GM12878 (cell line): Measurements from ENCODE around the gene NPHS1. TPM values are rescaled to one million over a fixed set of nuclear protein-coding genes. Genes with fewer than 3 reads are reported as not detected.

ENCODE experiments used
- ATAC-seq: fragments of 200-7000 bp; cut with Tn5 transposase; 3 replicates; pipeline ENCODE4 v1.9.1; 2020; ENCODE audit warnings: mild to moderate bottlenecking, moderate library complexity
- BruUV-seq: library from RNA; stranded (reverse); fragments of 400-500 nt; replicated peaks from 2 replicates; lab custom pipeline; 2021; lab: Mats Ljungman, UMichigan
- CTCF ChIA-PET: fragments of 300-600 bp; sonication (Branson Sonifier 250); formaldehyde crosslinking; extraction: SDS; loops from one replicate; lab custom pipeline; 2021; ENCODE audit warnings: inconsistent platforms; lab: Yijun Ruan, JAX
- POLR2A ChIA-PET: fragments of 350-600 bp; formaldehyde crosslinking; extraction: SDS; loops from one replicate; lab custom pipeline; 2021; ENCODE audit warnings: inconsistent platforms; lab: Charles Lee
- RAD21 ChIA-PET: fragments of 300-600 bp; sonication (Branson Sonifier 250); formaldehyde crosslinking; loops from one replicate; lab custom pipeline; 2023; ENCODE audit warnings: antibody characterized with exemption; ENCODE audit not compliant: unreplicated experiment; lab: Charles Lee
- SMC1A ChIA-PET: fragments of 300-600 bp; sonication (Branson Sonifier 250); formaldehyde crosslinking; loops from one replicate; lab custom pipeline; 2023; ENCODE audit not compliant: unreplicated experiment, uncharacterized antibody; lab: Charles Lee
- DNase-seq: peaks from one replicate; pipeline ENCODE4 v3.0.0-alpha.2; 2011; ENCODE audit warnings: low read depth, low spot score
- FAIRE-seq: peaks from 3 replicates; lab custom pipeline; 2011; peaks lifted over from hg19 to GRCh38; lab: Jason Lieb, UNC
- H2AFZ ChIP-seq: 2 replicates; pipeline ENCODE4 v1.6.0; 2011; ENCODE audit warnings: low read depth, low read length, control low read depth; ENCODE audit not compliant: control insufficient read depth
- H3K27ac ChIP-seq: 2 replicates; pipeline ENCODE4 v1.5.1; 2011; ENCODE audit warnings: control low read depth; ENCODE audit not compliant: control insufficient read depth, insufficient read depth
- H3K27me3 ChIP-seq, 2 experiments: replicated peaks in 1 of 2; 2 replicates each; pipeline versions ENCODE4 v1.6.0 to v1.6.1; 2011; ENCODE audit warnings: low read length in 1 of 2; ENCODE audit not compliant: control insufficient read depth in 2 of 2, insufficient read depth in 2 of 2
- H3K36me3 ChIP-seq, 2 experiments: 2 replicates each; pipeline ENCODE4 v1.5.1; 2011; ENCODE audit warnings: low read length in 1 of 2; ENCODE audit not compliant: control insufficient read depth in 2 of 2, insufficient read depth in 2 of 2
- H3K4me1 ChIP-seq: 2 replicates; pipeline ENCODE4 v1.6.1; 2011; ENCODE audit warnings: mild to moderate bottlenecking, low read length, moderate library complexity, mixed read lengths; ENCODE audit not compliant: control insufficient read depth, insufficient read depth
- H3K4me2 ChIP-seq: 2 replicates; pipeline ENCODE4 v1.6.0; 2011; ENCODE audit warnings: control low read depth; ENCODE audit not compliant: control insufficient read depth, insufficient read depth
- H3K4me3 ChIP-seq: fragments of 200-600 bp; sonication (generic); 2 replicates; pipeline ENCODE4 v1.5.1; 2016
- H3K79me2 ChIP-seq: 2 replicates; pipeline ENCODE4 v1.6.0; 2011; ENCODE audit warnings: low read length; ENCODE audit not compliant: control insufficient read depth, insufficient read depth
- H3K9ac ChIP-seq: 2 replicates; pipeline ENCODE4 v1.8.0; 2011; ENCODE audit warnings: low read length, control low read depth, mixed read lengths; ENCODE audit not compliant: control insufficient read depth, insufficient read depth
- H3K9me3 ChIP-seq: replicated peaks from 3 replicates; pipeline ENCODE4 v1.5.1; 2011; ENCODE audit warnings: mild to moderate bottlenecking, low read length; ENCODE audit not compliant: control insufficient read depth, insufficient read depth
- H4K20me1 ChIP-seq: 2 replicates; pipeline ENCODE4 v1.6.0; 2011; ENCODE audit not compliant: control insufficient read depth, insufficient read depth
- TCF7 ChIP-seq: IDR thresholded peaks from 2 replicates; pipeline ENCODE4 v1.6.1; 2014; ENCODE audit warnings: antibody characterized with exemption, borderline replicate concordance
- WGBS: methylation state at CpG from one replicate; pipeline ENCODE4 v1.1.6; 2016; ENCODE audit warnings: low lambda C conversion rate; ENCODE audit not compliant: insufficient replicate concordance, insufficient coverage; ENCODE audit errors: missing lambda C conversion rate; 5-methylcytosine and 5-hydroxymethylcytosine counted together
- in situ Hi-C: fragments of 300-500 bp; cut with MboI; formaldehyde crosslinking; loops from 9 replicates; pipeline ENCODE4 v1.14.3; 2018; ENCODE audit warnings: mixed read lengths
- intact Hi-C: fragments of 100-400 bp; cut with micrococcal nuclease; formaldehyde crosslinking; loops from one replicate; pipeline ENCODE4 v1.14.2; 2022; ENCODE audit not compliant: unreplicated experiment
- polyA plus RNA-seq, 11 experiments: library from polyadenylated mRNA; depleted of rRNA in 4 of 11; unstranded in 6 of 11; stranded (reverse) in 5 of 11; fragments of >200 nt; fragmentation: Nextera tagmentation in 4 of 11; fragmentation: Illumina TruSeq in 1 of 11; extraction: Ambion mirVana in 4 of 11; extraction: Trizol in 1 of 11; gene quantifications; 1 replicate in 1 of 11; 2 replicates in 10 of 11; pipeline versions ENCODE4 v1.2.1 to v1.2.3, GENCODE V29; 2011 to 2016; ENCODE audit warnings: inconsistent platforms in 2 of 11, missing spikeins in 2 of 11, low read depth in 1 of 11
- total RNA-seq, 4 experiments: library from RNA; depleted of rRNA in 3 of 4; stranded (reverse); fragments of >200 nt in 3 of 4; fragmentation: Illumina TruSeq in 1 of 4; extraction: Trizol in 1 of 4; gene quantifications; 2 replicates each; pipeline versions ENCODE4 v1.2.1 to v1.2.3, GENCODE V29; 2013 to 2021
- TF ChIP-seq, protein P1 (sequence below): fragments of 450-650 bp; IDR thresholded peaks from 2 replicates; pipeline ENCODE4 v1.6.1; 2018; ENCODE audit warnings: borderline replicate concordance, mild to moderate bottlenecking; ENCODE audit not compliant: partially characterized antibody

The NPHS1 gene
- total and polyA plus RNA-seq, 10 of the 15 experiments (the other 5 are each of a cell fraction or from before 2014, with no cell fraction given): not detected

DNA sequence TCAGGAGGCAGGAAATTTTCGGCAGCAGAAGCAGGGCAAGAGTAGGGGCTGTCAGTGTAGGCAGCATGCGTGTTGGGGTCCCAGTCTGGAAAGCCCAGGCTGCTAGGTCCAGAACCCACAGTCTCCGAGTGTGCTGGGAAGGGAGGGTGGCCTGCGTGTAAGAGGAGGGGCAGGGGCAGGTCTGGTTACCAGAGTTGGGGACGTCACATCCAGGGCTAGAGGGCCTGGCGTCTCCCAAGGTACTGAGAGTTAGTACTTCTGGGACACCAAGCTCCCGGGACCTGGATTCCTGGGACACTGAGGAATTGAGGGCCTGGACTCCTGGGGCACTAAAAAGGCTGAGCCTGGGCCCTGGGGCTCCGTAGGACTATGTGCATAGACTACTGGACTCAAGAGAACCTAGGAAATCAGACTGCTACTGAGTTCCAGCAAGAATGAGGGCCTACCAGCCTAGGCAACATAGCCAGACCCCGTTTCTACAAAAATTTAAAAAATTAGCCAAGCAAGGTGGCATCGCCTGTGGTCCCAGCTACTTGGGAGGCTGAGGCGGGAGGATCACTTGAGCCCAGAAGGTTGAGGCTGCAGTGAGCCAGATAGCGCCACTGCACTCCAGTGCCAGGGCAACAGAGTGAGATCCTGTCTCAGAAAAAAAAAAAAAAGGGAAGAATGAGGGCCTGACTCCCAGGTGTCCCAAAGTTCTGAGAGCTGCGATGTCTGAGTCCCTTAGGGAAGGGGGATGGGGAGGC is 45.6 kb upstream of the NPHS1 start:
- Histone ChIP-seq H3K79me2 (peaks cover 36% of the 10 kb centered on the region), H3K27ac (peak overlapping the region; percentile 96; the same call in 1 of the 2 replicates), H3K4me1 (peaks cover 21% of the 10 kb centered on the region), H3K9me3 (no peaks in the 10 kb centered on the region), H3K4me2 (peak overlapping the region; percentile 52), H3K9ac (peak overlapping the region; percentile 78; the same call in 1 of the 2 replicates), H2AFZ (no peak overlapping the region), H4K20me1 (no peaks in the 10 kb centered on the region), H3K4me3 (peak overlapping the region; percentile 96), H3K27me3 (no peaks in the 10 kb centered on the region), H3K36me3 (peaks cover 12 to 14% of the 10 kb centered on the region in 2 experiments; a peak in 3 of 4 replicates)
- no peak for FAIRE-seq
- CTCF ChIA-PET: interaction anchor here (0.7 to 2.3 kb wide), 4 partner anchors 9 to 33 kb away, joined by 3 to 8 read pairs (median 3); no protein-coding TSS in a partner anchor
- POLR2A ChIA-PET: interaction anchor here (0.6 kb wide), 3 partner anchors 15 to 33 kb away, joined by 3 to 4 read pairs (median 3); no protein-coding TSS in a partner anchor
- RAD21 ChIA-PET: interaction anchor here (0.9 to 1.6 kb wide), 3 partner anchors 14 to 33 kb away, joined by 4 to 10 read pairs (median 6); no protein-coding TSS in a partner anchor
- intact Hi-C loops (no loop called here), in situ Hi-C loops (no loop called here)
- TF ChIP-seq, protein P1, sequence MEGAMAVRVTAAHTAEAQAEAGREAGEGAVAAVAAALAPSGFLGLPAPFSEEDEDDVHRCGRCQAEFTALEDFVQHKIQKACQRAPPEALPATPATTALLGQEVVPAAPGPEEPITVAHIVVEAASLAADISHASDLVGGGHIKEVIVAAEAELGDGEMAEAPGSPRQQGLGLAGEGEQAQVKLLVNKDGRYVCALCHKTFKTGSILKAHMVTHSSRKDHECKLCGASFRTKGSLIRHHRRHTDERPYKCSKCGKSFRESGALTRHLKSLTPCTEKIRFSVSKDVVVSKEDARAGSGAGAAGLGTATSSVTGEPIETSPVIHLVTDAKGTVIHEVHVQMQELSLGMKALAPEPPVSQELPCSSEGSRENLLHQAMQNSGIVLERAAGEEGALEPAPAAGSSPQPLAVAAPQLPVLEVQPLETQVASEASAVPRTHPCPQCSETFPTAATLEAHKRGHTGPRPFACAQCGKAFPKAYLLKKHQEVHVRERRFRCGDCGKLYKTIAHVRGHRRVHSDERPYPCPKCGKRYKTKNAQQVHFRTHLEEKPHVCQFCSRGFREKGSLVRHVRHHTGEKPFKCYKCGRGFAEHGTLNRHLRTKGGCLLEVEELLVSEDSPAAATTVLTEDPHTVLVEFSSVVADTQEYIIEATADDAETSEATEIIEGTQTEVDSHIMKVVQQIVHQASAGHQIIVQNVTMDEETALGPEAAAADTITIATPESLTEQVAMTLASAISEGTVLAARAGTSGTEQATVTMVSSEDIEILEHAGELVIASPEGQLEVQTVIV: no peak
- no peak for TF ChIP-seq TCF7
- no peak for ATAC-seq
- SMC1A ChIA-PET: interaction anchor here (1.0 to 1.5 kb wide), 2 partner anchors 13 to 15 kb away, joined by 3 read pairs; no protein-coding TSS in a partner anchor
- no TSS peak for BruUV-seq
- DNase-seq: no peak
- WGBS: 85% methylated on average over 13 of the region's 13 CpGs
